Adrenal gland (tissue), 12 donors: ENCODE results near the gene KCND2. TPM values are rescaled to one million over a fixed set of nuclear protein-coding genes. Genes with fewer than 3 reads are reported as not detected.

Source experiments
- DNase-seq, 7 donors: peaks; one replicate each; pipeline ENCODE4 v3.0.0-alpha.2; 2019 to 2020
- H3K27ac ChIP-seq, 5 donors: fragments of 200-600 bp; sonication (generic) in 4 of 5; 1 replicate in 3 of 5; 2 replicates in 2 of 5; pipeline versions ENCODE4 v1.5.1 to v1.8.0; 2016 to 2020; ENCODE audit warnings: mild to moderate bottlenecking in 1 of 5
- H3K27me3 ChIP-seq: fragments of 200-600 bp; 2 replicates; pipeline ENCODE4 v1.8.0; 2021
- H3K36me3 ChIP-seq, 2 donors: fragments of 200-600 bp; replicated peaks in 1 of 2; 1 replicate in 1 of 2; 2 replicates in 1 of 2; pipeline versions ENCODE4 v1.5.1 to v1.8.0; 2018 to 2022
- H3K4me1 ChIP-seq, 2 donors: fragments of 200-600 bp; replicated peaks in 1 of 2; 1 replicate in 1 of 2; 2 replicates in 1 of 2; pipeline versions ENCODE4 v1.5.1 to v1.8.0; 2018 to 2021
- H3K4me3 ChIP-seq, 4 donors: fragments of 200-600 bp; sonication (generic) in 3 of 4; one replicate each; pipeline ENCODE4 v1.5.1; 2016 to 2018
- H3K9me3 ChIP-seq, 3 donors: fragments of 200-600 bp; sonication (generic) in 1 of 3; replicated peaks in 1 of 3; 1 replicate in 2 of 3; 2 replicates in 1 of 3; pipeline versions ENCODE4 v1.5.1 to v1.8.0; 2016 to 2021
- POLR2A ChIP-seq, 2 donors: fragments of 450-650 bp; IDR thresholded peaks; one replicate each; pipeline ENCODE4 v1.6.1; 2017; ENCODE audit warnings: antibody characterized with exemption in 2 of 2, mild to moderate bottlenecking in 2 of 2, moderate library complexity in 1 of 2
- WGBS, 4 donors: extraction: QIAGEN DNeasy Blood & Tissue Kit in 2 of 4; methylation state at CpG; one replicate each; pipeline versions ENCODE4 v1.1.5 to v1.1.7; 2013 to 2017; 5-methylcytosine and 5-hydroxymethylcytosine counted together
- intact Hi-C, 2 donors: fragments of 100-400 bp; cut with DNase I; formaldehyde crosslinking; loops; one replicate each; pipeline versions ENCODE4 v1.14.1 to v1.15.0; 2022 to 2023
- polyA plus RNA-seq, 3 donors: library from polyadenylated mRNA; stranded (reverse); fragments of 200-250 nt in 2 of 3; fragments of 350-450 nt in 1 of 3; fragmentation: Illumina TruSeq in 1 of 3; extraction: RNeasy Lipid Tissue Mini Kit (QIAGEN cat#74804) in 1 of 3; gene quantifications; one replicate each; pipeline ENCODE4 v1.2.3, GENCODE V29; 2013 to 2014
- total RNA-seq, 9 donors: library from RNA; depleted of rRNA in 4 of 9; stranded (reverse); fragments of >200 nt in 4 of 9; fragments of 120-200 nt in 1 of 9; fragmentation: NEBNext Ultra II Directional in 1 of 9; extraction: Animal tissue kit (Norgen Biotek cat#: 25700) in 1 of 9; gene quantifications; one replicate each; pipeline versions ENCODE4 v1.1.0 to v1.2.4, GENCODE V29; 2013 to 2023
- TF ChIP-seq, protein P1 (sequence below), 6 experiments: fragments of 450-650 bp in 4 of 6; fragments of 200-600 bp in 2 of 6; sonication (generic) in 1 of 6; IDR thresholded peaks; 1 replicate in 5 of 6; 2 replicates in 1 of 6; pipeline versions ENCODE4 v1.5.1 to v1.8.0; 2016 to 2021; ENCODE audit warnings: antibody characterized with exemption in 6 of 6, mild to moderate bottlenecking in 2 of 6, moderate library complexity in 1 of 6
- donor health status: healthy with polysubstance abuse.
- donor health status: Bipolar disorder and iron deficiency.
- donor health status: DM: yes; HTN: yes; CAD: no.
- donor health status: DM: no; HTN: no; CAD: no.
- donor health status: DM: no; HTN: no; CAD: no.
- donor health status: DM: yes; HTN: yes; CAD: no.

Gene KCND2
- total and polyA plus RNA-seq, 12 donors = 0.24 to 3.0 (median 0.81) TPM

DNA sequence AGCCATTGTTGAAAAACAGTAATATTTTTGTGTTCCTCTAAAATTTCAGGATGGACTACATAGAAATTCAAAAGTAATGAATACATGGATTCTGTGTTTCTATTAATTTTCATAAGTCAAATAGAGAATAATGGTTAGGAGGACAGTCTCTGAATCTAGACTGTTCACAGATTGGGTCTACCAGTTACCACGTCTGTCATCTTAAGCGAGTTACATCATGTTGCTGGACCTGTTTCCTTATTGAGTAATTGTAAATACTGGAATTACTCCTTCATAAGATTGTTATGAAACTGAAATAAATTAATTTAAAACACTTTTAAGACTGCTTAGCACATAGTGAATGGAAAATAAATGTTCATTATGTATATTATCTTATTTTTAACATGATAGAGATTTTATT, 172.3 kb downstream of the KCND2 start:
- no peaks in the 10 kb centered on the region for H3K4me1 ChIP-seq
- no peaks in the 10 kb centered on the region for H3K27me3 ChIP-seq
- no peak for DNase-seq
- H3K4me3 ChIP-seq = no peak overlapping the region
- no peak overlapping the region for H3K27ac ChIP-seq
- no peaks in the 10 kb centered on the region for H3K36me3 ChIP-seq
- intact Hi-C loops = no loop called here
- no peaks in the 10 kb centered on the region for H3K9me3 ChIP-seq
- TF ChIP-seq POLR2A (IDR thresholded peaks at IDR 0.05) = no peak
- WGBS, 4 donors = 80 to 89% (median 86%) methylated on average over 2 of the region's 2 CpGs

DNA sequence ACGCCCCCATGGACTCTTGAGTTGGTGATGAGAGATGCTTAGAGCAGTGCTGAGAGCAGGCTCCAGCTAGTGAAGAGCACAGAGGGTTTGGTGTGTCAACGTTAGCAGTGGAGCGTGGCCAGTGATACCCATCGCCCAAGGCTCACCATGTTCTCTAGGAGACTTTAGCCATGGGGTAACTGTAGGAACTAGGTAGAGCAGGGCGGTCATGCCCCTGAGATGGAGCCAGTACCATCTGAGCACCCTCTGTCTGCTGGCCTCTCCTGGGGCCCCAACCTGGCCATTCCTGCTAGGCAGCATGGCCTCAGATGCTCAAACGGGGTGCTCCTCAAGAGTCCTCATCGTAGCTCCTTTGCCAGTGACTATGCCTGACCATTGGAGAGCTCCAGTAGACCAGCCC, 179.7 kb downstream of the KCND2 start:
- Histone ChIP-seq H3K9me3 (no peaks in the 10 kb centered on the region), H3K36me3 (no peaks in the 10 kb centered on the region), H3K4me3 (no peak overlapping the region), H3K4me1 (no peaks in the 10 kb centered on the region), H3K27me3 (no peaks in the 10 kb centered on the region), H3K27ac (no peak overlapping the region)
- no peak for DNase-seq
- 80 to 100% (median 82%) methylated on average over 1 to 7 of the region's 7 CpGs for WGBS, 4 donors
- intact Hi-C loops = no loop called here
- no peak for TF ChIP-seq POLR2A (IDR thresholded peaks at IDR 0.05)
- TF ChIP-seq, protein P1, sequence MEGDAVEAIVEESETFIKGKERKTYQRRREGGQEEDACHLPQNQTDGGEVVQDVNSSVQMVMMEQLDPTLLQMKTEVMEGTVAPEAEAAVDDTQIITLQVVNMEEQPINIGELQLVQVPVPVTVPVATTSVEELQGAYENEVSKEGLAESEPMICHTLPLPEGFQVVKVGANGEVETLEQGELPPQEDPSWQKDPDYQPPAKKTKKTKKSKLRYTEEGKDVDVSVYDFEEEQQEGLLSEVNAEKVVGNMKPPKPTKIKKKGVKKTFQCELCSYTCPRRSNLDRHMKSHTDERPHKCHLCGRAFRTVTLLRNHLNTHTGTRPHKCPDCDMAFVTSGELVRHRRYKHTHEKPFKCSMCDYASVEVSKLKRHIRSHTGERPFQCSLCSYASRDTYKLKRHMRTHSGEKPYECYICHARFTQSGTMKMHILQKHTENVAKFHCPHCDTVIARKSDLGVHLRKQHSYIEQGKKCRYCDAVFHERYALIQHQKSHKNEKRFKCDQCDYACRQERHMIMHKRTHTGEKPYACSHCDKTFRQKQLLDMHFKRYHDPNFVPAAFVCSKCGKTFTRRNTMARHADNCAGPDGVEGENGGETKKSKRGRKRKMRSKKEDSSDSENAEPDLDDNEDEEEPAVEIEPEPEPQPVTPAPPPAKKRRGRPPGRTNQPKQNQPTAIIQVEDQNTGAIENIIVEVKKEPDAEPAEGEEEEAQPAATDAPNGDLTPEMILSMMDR (IDR thresholded peaks at IDR 0.05) = no peak

DNA sequence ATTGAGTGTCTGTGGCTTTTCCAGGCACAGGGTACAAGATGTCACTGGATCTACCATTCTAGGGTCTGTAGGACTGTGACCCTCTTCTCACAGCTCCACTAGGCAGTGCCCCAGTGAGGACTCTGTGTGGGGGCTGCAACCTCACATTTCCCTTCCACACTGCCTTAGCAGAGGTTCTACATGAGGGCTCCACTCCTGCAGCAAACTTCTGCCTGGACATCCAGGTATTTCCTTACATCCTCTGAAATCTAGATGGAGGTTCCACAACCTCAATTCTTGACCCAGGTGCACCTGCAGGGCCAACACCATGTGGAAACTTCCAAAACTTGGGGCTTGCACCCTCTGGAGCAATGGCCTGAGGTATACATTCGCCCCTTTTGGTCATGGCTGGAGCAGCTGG, 183.7 kb downstream of the KCND2 start:
- no peak overlapping the region for H3K4me3 ChIP-seq
- 63 to 92% (median 63%) methylated on average over 1 of the region's 1 CpG; no CpG with 5 or more reads in 1 of the 4 donors for WGBS, 4 donors
- H3K27me3 ChIP-seq = no peaks in the 10 kb centered on the region
- no peaks in the 10 kb centered on the region for H3K36me3 ChIP-seq
- no peaks in the 10 kb centered on the region for H3K9me3 ChIP-seq
- intact Hi-C loops = no loop called here
- H3K27ac ChIP-seq = no peak overlapping the region
- TF ChIP-seq POLR2A (IDR thresholded peaks at IDR 0.05) = no peak
- TF ChIP-seq, protein P1 (IDR thresholded peaks at IDR 0.05) = no peak
- no peaks in the 10 kb centered on the region for H3K4me1 ChIP-seq
- DNase-seq = no peak

DNA sequence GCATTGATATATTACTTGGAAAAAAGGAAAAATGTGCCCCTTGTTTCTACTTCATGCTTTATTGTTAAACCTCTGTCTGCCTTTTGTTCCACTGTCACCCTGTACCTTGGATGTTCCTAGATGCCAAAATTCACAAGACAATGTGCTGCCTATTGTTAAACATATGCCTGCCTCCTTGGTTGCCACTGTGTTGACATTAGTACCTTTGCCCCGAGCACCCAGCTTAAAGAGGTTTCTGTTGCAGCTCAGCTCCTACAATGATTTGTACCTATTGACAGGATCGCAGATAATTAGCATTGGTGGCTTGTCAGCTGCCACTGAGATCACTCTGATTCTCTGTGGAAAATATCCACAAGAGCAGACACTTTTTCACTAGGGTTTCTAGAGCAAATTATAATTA, 188.0 kb downstream of the KCND2 start:
- intact Hi-C loops = no loop called here
- Histone ChIP-seq H3K27me3 (no peaks in the 10 kb centered on the region), H3K36me3 (no peaks in the 10 kb centered on the region), H3K27ac (no peak overlapping the region), H3K9me3 (no peaks in the 10 kb centered on the region), H3K4me3 (no peak overlapping the region), H3K4me1 (no peaks in the 10 kb centered on the region)
- 25 to 44% (median 38%) methylated on average over 1 to 2 of the region's 2 CpGs for WGBS, 4 donors
- DNase-seq = no peak
- TF ChIP-seq, protein P1 (IDR thresholded peaks at IDR 0.05) = no peak
- TF ChIP-seq POLR2A (IDR thresholded peaks at IDR 0.05) = no peak

DNA sequence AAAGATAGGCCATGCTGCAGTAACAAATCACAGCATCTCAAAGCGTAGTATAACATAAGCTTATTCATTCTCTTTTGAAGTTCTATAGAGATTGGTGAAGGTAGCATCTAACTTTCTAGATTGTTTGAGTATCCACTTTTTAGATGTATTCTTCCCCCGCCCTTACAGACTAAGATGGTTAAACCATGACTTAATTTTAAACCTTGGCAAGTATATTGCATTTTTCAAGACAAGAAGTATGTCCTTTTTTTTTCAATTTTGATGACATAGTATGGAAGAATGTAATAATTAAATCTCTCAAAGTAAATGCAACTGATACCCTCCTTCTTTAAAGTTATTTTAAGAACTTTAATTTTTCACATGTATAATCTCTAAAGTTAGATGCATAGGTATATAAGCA, 190.0 kb downstream of the KCND2 start:
- TF ChIP-seq, protein P1 (IDR thresholded peaks at IDR 0.05) = no peak
- TF ChIP-seq POLR2A (IDR thresholded peaks at IDR 0.05) = no peak
- Histone ChIP-seq H3K9me3 (no peaks in the 10 kb centered on the region), H3K4me1 (no peaks in the 10 kb centered on the region), H3K27me3 (no peaks in the 10 kb centered on the region), H3K27ac (no peak overlapping the region), H3K4me3 (no peak overlapping the region), H3K36me3 (no peaks in the 10 kb centered on the region)
- intact Hi-C loops = no loop called here
- 64 to 84% (median 77%) methylated on average over 2 of the region's 2 CpGs for WGBS, 4 donors
- DNase-seq = no peak
